Measurements from ENCODE around the gene ZNF787.

Gene ZNF787

DNA sequence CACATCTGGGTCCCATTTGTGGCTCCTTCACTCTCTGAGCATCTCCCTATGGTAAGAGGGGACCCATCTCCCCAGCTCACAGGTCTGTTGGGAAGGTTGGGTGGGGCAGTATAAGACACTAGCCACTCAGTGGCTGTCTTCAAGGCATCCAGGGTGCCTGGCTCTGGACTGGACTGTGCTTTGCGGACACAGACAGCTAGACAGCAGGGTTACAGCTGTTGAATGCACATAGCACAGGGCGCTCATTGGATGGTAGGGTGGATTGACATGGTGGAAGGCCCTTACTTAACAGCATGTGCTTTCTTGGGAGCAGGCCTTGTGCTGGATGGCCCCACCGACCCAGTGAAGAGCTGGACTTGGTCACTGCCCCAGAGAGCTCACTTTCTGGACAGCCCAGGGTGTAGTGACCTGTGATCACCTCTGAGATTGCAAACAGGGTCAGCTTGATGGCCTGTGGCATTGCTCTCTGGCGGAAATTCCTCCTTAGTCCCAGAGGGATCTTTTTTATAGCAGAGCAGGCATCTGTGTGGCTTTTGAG, 21.9 kb upstream of the ZNF787 start:
- no peak for DNase-seq

DNA sequence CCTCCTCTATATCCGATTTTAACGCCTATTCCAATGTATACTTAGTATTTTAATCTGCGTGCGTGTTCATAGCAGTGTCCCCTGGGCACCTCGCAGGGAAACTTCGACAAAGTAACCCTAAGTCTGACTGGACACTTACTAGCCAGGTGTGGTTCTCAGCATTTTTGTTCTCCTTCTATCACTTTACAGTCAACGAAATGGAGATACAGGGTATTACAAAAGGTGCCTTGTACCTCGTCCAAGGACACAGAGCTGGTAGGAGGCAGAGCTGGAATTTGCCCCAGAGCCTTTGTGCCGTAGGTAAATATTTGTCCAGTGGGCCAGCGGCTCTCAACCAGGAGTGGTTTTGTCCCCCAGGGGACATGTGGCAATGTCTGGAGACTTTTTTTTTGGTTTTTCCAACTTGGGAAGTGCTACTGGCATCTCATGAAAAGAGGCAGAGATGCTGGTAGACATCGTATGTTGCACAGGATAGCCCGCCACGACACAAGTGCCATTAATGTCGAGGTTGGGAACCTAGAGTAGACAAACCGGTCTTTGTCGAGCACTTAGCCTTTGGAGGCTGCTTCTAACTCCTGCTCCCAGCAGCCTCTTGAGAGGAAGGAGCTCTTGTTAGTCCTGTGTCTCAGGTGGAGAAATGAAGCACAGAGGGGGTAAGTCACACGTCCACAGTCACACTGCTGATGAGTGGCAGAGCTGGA, 21.1 kb upstream of the ZNF787 start:
- DNase-seq: no peak

DNA sequence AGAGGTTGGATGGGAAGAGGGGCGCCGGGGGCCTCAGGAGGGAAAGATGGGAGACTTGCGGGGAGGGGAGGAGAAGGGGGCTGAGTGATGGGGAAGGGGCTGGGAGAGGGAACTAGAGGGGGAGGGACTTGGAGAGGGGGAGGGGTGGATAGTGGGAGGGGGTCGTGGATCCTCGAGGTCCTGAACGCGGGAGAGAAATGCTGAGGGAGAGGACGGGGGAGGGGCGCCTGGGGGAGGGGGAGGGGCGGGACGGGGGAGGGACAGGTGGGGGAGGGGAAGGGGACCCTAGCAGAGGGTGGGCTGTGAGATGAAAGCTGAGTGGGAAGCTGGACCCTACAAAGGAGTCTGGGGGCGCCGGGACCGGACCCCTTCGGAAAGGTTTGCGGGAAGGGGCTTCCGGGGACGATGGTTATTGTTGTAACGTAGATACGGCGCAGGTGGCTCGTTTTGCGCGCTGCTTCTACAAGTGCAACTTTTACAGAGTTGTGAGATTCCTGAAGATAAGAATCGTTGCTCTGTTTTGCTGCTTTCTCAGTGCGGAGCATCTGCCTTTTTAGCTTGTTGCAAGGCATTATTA, 20.4 kb upstream of the ZNF787 start:
- no peak for DNase-seq

DNA sequence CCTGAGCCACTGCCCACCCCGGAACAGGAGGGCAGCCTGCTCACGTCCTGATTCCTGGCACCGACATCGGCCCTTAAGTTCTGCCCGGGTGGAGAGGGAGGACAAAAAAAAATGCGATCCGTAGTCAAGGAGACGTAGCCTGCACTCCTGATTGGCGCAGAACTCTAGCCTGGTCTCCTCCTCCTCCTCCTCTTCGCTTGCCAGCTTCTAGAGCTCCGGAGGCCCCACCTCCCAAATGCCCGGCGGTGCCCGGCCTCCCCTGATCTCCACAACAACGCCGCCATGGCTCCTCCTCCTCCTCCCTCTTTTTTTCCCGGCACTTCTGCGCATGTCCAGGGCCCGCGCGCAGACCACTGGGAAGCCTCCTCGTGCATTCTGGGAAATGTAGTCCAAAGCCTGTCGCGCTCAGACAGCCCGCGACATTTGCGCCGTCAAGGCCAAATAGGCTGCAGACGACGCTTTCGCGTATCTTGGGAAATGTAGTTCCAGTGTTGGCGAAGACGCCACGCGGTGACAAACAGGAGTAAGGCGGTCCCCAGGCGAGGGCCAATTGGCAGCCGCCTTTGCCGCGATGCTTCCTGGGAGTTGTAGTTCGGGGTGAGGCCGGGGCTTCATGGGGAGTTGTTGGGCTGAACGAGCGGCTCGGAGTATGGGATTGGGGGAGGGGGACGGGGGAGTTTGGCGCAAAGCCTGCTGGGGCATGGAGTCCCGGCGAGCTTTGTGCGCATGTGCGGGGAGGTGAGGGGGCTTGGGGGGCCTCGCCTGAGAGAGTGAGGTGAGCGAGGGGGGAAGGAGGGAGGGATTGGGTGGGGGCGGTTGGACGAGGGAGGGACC, 19.7 kb upstream of the ZNF787 start, which contains the start of gene ZNF444:
Gene ZNF444 (plus strand): TSS at position 705 of the 834 bp plus-strand sequence. CDS start 5,625 bp downstream, outside the sequence.
- DNase-seq: peak; percentile 100

DNA sequence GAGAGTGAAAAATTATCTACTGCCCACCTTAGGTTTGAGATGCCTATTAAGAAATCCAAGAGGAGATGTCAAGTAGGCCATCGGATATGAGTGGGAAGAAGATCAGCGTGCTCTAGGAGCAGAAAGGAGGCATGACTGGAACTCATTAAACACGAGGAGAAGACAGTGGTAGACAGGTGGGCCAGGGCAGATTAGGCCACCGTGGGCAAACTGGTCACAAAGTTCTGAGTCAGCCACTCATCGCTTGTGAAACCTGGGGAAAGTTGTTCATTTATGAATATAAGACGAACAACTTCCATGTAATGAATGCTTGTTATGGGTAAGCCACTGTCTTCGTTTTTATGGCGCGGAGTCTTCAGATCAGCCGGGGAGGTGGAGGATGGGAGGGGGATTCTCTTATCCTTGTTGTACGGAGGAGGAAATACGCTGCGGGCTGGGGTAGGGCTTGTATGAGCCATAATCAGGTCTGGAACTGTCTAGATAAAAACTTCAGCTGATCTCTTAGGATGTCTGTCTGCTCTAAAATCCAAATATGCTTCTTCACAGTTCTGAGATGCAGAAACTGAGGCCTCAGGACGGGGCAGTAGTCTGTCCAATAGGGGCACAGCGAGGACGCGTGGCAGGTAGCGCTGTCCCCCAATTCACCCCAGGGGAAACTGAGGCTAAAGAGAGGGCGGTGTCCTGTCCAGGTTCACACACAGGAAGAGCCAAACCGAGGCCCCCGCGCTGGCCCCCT, 18.9 kb upstream of the ZNF787 start:
- DNase-seq: no peak

DNA sequence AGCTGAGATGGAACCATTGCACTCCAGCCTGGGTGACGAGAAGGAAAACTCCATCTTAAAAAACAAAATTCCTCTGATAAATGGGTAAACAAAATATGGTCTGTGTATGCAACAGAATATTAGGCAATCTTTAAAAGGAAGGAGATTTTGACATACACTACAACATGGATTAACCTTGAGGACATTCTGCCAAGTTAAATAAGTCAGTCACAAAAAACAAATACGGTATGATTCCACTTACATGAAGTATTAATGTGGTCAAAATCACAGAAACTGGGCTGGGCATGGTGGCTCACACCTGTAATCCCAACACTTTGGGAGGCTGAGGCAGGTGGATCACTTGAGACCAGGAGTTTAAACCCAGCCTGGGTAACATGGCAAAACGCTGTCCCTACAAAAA, 17.0 kb upstream of the ZNF787 start:
- DNase-seq: no peak

DNA sequence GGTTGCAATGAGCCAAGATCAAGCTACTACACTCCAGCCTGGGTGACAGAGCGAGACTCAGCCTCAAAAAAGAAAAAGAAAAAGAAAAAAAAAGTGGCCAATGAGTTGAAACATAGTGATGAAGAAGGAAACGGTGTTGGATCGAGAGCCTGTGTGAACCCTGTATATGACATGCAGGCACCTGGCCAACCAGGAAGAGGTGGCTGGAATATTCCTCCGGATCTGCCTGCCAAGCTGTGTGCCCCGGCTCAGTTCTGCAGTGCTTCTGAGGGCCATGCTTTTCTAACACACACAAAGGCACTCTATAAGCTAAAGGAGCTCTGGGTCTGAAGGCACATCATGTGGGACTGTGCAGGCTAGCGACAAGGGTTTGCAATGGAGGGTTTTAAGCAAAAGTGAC, 16.3 kb upstream of the ZNF787 start:
- DNase-seq: no peak

DNA sequence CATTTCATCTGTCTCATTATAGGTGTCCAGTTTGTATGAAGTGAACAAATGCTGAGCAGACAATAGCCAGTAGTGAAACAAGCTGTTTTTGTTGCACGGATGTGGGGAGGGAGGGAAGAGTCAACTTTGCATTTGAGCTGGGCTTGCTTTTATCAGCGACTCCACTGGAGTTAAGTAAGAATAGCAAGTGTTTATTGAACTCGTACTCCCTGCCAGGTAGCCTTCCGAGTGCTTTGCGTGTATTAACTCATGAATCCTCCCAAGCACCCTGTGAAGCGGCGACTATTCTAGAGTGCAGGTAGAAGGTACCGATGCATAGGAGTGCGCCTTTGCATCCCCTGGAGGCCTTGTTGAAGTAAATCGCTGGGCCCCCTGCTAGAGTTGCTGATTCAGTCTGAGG, 15.3 kb upstream of the ZNF787 start:
- DNase-seq: no peak

DNA sequence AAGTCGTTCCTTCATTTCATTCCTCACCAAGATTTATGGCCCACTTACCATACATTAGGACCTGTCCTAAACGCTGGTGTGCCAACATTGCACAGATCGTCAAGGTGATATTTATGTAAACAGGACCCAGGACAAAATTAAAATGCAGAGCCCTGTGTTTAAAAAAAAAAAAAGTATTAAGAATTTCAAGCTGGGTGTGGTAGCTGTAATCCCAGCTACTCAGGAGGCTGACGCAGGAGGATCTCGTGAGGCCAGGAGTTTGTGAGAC, 13.5 kb upstream of the ZNF787 start:
- DNase-seq: no peak

DNA sequence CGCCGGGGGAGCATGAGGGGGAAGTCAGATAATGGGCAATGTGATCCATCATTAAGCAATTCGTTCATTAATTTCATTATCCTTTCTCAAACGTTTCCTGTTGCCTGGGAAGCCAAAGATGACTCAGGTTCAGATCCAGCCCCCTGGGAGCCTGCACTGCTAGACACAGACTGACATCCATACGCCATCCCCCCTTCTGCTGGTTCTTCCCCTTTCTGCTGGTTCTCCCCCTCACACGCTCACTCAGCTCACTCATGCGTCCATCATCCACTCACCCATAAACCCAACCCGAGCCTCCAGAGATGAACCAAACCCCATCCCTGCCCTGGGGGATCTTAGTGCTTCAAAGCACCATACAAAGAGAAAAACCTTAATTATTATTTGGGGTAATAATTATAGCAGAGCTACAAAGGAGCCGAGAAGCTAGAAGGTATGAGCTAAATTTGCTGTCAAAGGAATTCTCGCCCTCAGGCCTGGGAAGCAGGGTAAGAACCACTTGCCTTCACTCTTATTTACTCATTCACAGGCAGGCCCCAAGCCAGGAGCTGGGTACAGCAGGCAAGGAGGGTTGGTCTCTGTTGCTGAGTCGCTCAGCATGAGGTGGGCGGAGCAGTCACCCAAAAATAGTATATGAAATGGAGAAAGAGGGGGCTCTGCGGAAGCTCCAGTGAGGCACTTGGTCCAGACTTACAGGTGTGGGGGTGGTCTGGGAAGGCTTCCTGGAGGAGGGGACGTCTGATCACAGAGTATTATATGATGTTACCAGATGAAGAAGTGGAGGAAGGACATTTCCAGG, 13.0 kb upstream of the ZNF787 start:
- DNase-seq: peak; percentile 48

DNA sequence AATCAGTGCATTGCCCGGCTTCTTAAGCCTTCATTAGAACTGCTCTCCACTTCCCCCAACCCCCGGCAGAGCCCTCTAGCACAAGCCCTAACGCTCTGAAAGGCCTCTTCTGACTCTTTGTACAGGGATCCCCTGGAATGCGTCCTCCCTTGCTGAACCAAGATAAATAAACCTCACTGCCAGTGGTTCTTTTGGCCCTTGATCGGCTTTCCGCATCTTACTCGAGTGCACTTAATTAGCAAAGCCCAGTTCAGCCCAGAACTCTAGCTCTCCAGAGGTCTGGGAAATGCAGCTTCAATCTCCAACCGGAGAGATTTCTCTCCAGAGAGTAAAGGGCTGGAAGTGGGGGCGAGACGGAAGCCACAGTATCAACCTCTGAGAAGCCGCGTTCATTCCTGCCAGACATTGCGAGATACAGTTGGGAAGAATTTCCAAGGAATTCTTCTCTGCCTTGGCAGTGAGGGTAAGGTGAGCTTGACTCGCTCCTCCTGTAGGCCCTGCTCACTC, 11.3 kb upstream of the ZNF787 start:
- peak; percentile 62 for DNase-seq

DNA sequence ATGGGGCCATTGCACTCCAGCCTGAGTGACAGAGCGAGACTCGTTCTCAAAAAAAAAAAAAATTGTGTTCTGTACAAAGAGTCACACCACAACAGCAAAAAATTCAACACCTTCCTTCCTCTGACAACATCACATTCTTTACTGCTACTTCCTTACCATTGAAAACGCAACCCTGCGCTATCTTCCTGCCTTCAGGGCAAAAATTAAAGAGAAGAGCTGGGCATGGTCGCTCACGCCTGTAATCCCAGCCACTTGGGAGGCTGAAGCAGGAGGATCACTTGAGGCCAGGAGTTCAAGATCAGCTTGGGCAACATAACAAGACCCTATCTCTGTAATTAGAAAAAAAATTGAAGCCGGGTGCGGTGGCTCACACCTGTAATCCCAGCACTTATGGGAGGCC, 10.6 kb upstream of the ZNF787 start:
- DNase-seq: no peak

DNA sequence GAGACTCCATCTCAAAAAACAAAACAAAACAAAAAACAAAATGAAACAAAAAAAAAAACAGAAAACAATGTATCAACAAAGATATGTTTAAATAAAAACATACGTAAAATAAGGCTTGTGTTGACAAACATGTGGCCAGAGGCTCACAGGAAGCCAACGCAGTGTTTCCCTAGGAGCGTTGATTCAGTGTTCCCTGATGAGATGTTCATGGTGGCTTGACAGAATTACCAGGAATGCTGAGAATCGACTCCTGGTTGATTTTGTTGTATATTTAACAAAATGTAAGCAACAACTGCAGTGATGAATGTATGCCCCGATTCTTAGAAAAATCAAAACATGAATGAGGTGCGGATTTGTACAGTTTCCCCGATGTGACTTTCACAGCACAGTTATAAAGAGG, 8.9 kb upstream of the ZNF787 start:
- no peak for DNase-seq

DNA sequence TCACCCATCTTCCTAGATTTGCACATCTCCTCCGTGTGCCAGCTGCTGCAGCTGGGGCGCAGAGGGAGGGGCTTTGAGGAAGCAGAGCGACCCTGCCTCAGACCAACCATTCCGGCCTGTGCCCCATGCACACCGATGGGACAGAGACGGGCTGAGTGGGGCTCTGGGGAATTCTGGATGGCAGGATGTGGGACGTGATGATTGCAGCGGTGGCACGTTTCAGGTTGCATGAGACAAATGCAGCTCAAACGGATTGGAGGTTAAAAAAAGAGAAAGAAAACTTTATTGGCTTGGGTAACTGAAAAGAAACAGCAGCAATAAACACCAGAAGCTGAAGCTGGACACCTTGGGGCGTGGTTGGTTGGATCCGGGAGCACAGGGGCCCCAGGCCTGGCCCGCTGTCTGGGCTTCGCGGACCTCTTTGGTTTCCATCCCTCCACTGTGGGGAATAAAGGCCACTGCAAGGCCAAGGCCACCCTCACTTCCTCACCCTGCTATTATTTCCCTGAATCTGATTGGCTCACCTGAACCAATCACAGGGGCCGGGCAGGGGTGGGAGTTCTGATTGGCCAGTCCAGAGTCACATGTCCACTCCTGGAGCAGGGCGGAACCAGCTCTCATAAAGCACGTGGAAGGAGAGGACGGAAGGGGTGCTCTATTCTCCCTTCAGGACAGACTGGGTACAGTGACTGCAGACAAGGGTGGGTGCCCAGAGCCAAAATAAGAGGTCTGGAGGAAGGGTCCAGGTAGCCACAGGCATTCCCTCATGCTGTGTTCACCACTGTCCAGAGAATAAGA, 6.1 kb upstream of the ZNF787 start:
- no peak for DNase-seq

DNA sequence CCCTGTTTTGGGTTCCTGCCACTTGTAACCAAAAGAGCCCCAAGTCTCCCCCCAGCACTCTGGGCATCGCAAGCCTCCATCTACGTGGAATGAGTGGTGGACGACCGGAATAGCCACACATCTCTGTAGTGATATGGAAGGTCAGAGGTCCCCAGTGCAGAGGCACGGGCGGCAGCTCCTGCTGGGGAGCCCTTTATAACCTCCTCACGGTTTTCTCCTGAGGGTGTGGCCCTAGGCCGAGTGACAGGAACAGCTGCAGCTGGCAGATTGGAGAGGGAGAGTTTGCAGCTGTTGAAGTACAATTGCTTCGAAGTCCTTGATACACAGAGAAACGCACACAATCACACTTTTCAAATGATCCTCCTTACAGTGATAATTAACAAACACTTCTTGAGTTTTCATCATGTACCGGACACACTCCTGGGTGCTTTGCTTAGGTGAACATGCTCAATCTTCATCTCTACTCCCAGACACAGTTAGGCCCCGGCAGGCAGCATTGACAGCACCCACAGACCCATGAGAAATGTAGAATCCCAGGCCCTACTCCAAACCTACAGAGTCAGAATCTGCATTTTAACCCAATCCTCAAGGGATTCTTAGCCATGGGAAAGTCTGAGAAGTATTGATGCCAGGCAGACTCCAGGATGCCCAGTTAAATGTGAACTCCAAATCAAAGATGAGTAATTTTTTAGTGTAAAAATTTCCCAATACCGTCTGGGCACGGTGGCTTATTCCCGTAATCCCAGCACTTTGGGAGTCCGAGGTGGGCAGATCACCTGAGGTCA, 4.9 kb upstream of the ZNF787 start:
- no peak for DNase-seq

DNA sequence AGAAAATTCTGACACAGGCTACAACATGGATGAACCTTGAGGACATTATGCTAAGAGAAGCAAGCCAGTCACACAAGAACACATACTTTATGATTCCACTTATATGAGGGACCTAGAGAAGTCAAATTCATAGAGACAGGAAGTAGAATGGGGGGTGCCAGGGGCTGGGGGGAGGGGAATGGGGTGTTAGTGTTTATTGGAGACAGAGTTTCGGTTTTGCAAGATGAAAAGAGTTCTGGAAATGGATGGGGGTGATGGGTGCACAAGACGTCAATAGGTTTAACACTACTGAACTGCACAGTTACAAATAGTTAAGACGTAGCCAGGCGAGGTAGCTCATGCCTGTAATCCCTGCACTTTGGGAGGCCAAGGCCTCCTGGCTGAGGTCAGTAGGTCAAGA, 3.5 kb upstream of the ZNF787 start:
- DNase-seq: no peak

DNA sequence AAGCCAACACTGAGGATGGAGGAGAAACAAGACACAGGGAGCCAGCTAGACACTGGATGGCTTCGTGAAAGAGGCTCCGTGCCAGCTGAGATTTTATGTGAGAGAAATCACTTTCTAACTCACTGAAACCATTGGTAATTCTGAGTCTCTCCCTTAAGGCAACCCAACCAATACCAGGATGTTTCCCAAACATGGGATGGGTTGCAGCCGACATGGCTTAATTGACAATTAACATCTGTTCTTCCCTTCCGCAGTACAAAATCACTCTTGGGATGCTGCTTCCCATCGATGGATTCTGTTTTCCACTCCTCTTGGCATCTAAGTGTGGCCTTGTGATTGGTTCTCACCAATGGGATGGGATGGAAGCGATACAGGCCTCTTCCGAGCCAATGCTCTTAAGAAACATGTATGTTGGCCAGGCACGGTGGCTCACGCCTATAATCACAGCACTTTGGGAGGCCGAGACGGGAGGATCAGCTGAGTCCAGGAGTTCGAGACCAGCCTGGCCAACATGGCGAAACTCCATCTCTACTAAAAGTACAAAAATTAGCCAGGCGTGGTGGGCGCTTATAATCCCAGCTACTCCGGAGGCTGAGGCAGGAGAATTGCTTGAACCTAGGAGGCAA, 2.3 kb upstream of the ZNF787 start:
- no peak for DNase-seq

DNA sequence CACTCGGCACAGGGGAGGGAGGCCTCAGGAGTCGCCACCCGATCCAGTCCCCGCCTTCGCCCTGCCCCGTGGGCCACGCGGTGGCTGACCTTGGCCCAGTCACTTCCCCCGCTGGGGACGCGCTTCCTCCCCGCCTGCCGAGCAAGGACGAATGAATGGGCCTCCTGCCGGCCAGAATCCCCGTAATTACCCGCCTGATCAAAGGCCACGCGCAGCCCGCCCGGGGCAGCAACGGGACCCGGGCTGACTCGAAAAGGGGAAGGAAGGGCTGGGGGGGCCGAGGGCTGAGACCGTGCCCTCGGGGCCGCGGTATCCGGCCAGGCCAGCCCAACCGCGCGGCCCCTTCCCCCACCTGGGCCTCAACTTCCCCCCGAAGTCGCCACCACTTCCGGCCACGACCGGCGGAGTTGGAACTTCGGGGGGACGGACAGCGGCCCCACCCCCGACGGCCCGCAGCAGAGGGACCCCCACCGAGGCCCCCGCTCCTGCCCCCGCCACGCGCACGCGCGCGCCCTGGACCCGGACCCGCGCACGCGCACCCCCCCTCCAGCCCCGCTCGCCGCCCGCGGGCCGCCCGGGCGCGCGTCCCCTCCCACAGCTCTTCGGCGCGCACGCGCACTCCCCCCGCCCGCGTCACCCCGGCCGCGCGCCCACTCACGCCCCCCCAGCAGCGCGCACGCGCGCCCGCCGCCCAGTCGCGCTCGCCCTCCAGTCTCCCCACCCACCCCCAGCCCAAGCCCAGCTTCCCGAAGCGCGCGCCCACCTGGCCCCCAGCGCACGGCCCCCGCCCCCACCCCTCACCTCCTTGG, 520 bp downstream of the ZNF787 start:
- DNase-seq: peak; percentile 66

DNA sequence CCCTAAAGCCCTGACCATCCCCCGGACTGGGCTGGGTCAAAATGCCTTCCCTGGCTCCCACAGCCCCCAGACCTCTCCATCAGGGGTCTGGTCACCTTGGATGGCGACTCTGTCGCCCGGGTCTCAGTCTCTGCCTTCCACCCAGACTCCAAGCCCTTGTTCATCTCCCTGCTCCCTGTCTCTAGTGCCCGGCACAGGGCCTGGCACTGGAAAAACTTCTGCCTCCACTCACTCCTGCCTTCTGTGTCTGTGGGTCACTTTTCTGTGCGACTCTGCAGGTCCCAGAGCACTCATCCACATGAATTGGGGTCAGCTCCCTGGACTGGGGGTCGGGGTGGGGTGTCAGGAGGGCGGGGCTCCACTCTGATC, 1.1 kb downstream of the ZNF787 start:
- DNase-seq: no peak

All from fibroblast of upper back skin (primary cell).